GM18519 (cell line): ENCODE results near the gene CHTOP.
A peak's percentile ranks its signal among the peaks of the same experiment; 100 is the strongest.
"Not testable (repeated sequence)": the region's sequence is repeated elsewhere in the genome, so short reads cannot be mapped to it uniquely, and the experiment has no call there.

Experiments used
- ATAC-seq: cut with Tn5 transposase; IDR thresholded peaks from one replicate; pipeline ENCODE4 v1.9.1; 2021; ENCODE audit warnings: mild to moderate bottlenecking, moderate library complexity; ENCODE audit not compliant: unreplicated experiment, low FRiP score

The CHTOP gene

GRCh38 chr1:153633754-153634665 is at the start of gene CHTOP:
CHTOP (plus strand) TSS chr1:153634066; CDS start chr1:153636589, 2,523 bp downstream.
- peak; percentile 88 for ATAC-seq

GRCh38 chr1:153585006-153585405 is 48.9 kb upstream of the CHTOP start:
- no peak for ATAC-seq

- no peak for ATAC-seq
Measured at GRCh38 chr1:153586347-153586746, 47.5 kb upstream of the CHTOP start.

GRCh38 chr1:153587314-153587713 is 46.6 kb upstream of the CHTOP start:
- ATAC-seq = no peak

- not testable (repeated sequence) for ATAC-seq
Measured at GRCh38 chr1:153588033-153588432, 45.8 kb upstream of the CHTOP start.

GRCh38 chr1:153588482-153588881 is 45.4 kb upstream of the CHTOP start:
- ATAC-seq = no peak

GRCh38 chr1:153592748-153593147 is 41.1 kb upstream of the CHTOP start:
- no peak for ATAC-seq

GRCh38 chr1:153597206-153597605 is 36.7 kb upstream of the CHTOP start:
- ATAC-seq = no peak

GRCh38 chr1:153598309-153599172 is 35.3 kb upstream of the CHTOP start:
- ATAC-seq = peak; percentile 87

GRCh38 chr1:153599847-153600246 is 34.0 kb upstream of the CHTOP start:
- ATAC-seq = no peak

- no peak for ATAC-seq
Measured at GRCh38 chr1:153602749-153603148, 31.1 kb upstream of the CHTOP start.

- no peak for ATAC-seq
Measured at GRCh38 chr1:153606194-153606593, 27.7 kb upstream of the CHTOP start.

GRCh38 chr1:153607381-153607780 is 26.5 kb upstream of the CHTOP start:
- no peak for ATAC-seq

- ATAC-seq = no peak
Measured at GRCh38 chr1:153608089-153608682, 25.7 kb upstream of the CHTOP start.

- no peak for ATAC-seq
Measured at GRCh38 chr1:153608742-153609584, 24.9 kb upstream of the CHTOP start.

- ATAC-seq = no peak
Measured at GRCh38 chr1:153609585-153609907, 24.3 kb upstream of the CHTOP start.

GRCh38 chr1:153610334-153610733 is 23.5 kb upstream of the CHTOP start:
- no peak for ATAC-seq

- ATAC-seq = no peak
Measured at GRCh38 chr1:153610811-153611301, 23.0 kb upstream of the CHTOP start.

GRCh38 chr1:153611356-153611755 is 22.5 kb upstream of the CHTOP start:
- ATAC-seq = no peak
